Esophagus squamous epithelium (tissue), 5 donors: Measurements from ENCODE around the gene DAB2. TPM values are rescaled to one million over a fixed set of nuclear protein-coding genes. Genes with fewer than 3 reads are reported as not detected.

Experiments used
- DNase-seq: peaks from one replicate; lab custom pipeline; 2025; lab: John Stamatoyannopoulos, UW
- H3K27ac ChIP-seq, 4 donors: fragments of 200-600 bp; sonication (generic); one replicate each; pipeline ENCODE4 v1.5.1; 2016 to 2019; ENCODE audit warnings: mild to moderate bottlenecking in 1 of 4
- H3K27me3 ChIP-seq, 4 donors: fragments of 200-600 bp; sonication (generic); 1 replicate in 3 of 4; 2 replicates in 1 of 4; pipeline versions ENCODE4 v1.5.1 to v1.6.0; 2017 to 2021; ENCODE audit warnings: antibody characterized with exemption in 1 of 4
- H3K36me3 ChIP-seq, 3 donors: fragments of 200-600 bp; sonication (generic); one replicate each; pipeline ENCODE4 v1.5.1; 2016 to 2019
- H3K4me1 ChIP-seq, 3 donors: fragments of 200-600 bp; sonication (generic); one replicate each; pipeline ENCODE4 v1.5.1; 2017 to 2019
- H3K4me3 ChIP-seq, 4 donors: fragments of 200-600 bp; sonication (generic); 1 replicate in 3 of 4; 2 replicates in 1 of 4; pipeline ENCODE4 v1.5.1; 2016 to 2019; ENCODE audit warnings: mild to moderate bottlenecking in 2 of 4, moderate library complexity in 1 of 4
- H3K9me3 ChIP-seq, 3 donors: fragments of 200-600 bp; sonication (generic); one replicate each; pipeline ENCODE4 v1.5.1; 2016 to 2019
- CTCF ChIP-seq, 6 experiments: fragments of 450-650 bp in 4 of 6; fragments of 200-600 bp in 2 of 6; sonication (generic) in 2 of 6; IDR thresholded peaks; one replicate each; pipeline ENCODE4 v1.5.1; 2016 to 2019; ENCODE audit warnings: antibody characterized with exemption in 6 of 6, mild to moderate bottlenecking in 4 of 6, moderate library complexity in 4 of 6
- POLR2A ChIP-seq, 4 donors: fragments of 450-650 bp; IDR thresholded peaks; one replicate each; pipeline ENCODE4 v1.6.1; 2017; ENCODE audit warnings: antibody characterized with exemption in 4 of 4, mild to moderate bottlenecking in 4 of 4, moderate library complexity in 3 of 4
- WGBS, 2 donors: methylation state at CpG; one replicate each; pipeline ENCODE4 v1.1.5; 2018; 5-methylcytosine and 5-hydroxymethylcytosine counted together
- intact Hi-C: fragments of 100-400 bp; cut with DNase I; formaldehyde crosslinking; loops from one replicate; pipeline ENCODE4 v1.15.0; 2022
- total RNA-seq, 4 donors: library from RNA; depleted of rRNA; stranded (reverse); fragments of >200 nt; gene quantifications; one replicate each; pipeline ENCODE4 v1.1.0, GENCODE V29; 2016
- donor health status: DM: yes; HTN: yes; CAD: no.

DAB2 gene
- total RNA-seq, 4 donors from 2014 or later: 0.95 to 35.1 (median 11.8) TPM

GRCh38 chr5:39323542-39323941 is 101.2 kb downstream of the DAB2 start:
- no peaks in the 10 kb centered on the region for H3K9me3 ChIP-seq
- no peak for DNase-seq
- H3K27ac ChIP-seq: no peak overlapping the region
- H3K4me3 ChIP-seq: no peak overlapping the region
- intact Hi-C loops: no loop called here
- TF ChIP-seq POLR2A (IDR thresholded peaks at IDR 0.05) (no peak), CTCF (IDR thresholded peaks at IDR 0.05) (no peak)
- H3K4me1 ChIP-seq: no peaks in the 10 kb centered on the region
- WGBS, 2 donors: 66 to 81% methylated on average over 3 of the region's 3 CpGs
- H3K27me3 ChIP-seq: no peaks in the 10 kb centered on the region
- no peaks in the 10 kb centered on the region for H3K36me3 ChIP-seq

Other genes starting within 250 kb of the DAB2 start
- 10 to 100 TPM in 3 of 4 donors, 1 to 10 TPM in 1; 2.8 to 14.1 (median 11.9) TPM for gene FYB1, start 205.4 kb downstream of the DAB2 start, total RNA-seq
- gene C9, start 60.5 kb downstream of the DAB2 start, total RNA-seq: not detected